Vagina (tissue), 2 donors: ENCODE measurements around the gene VPS13C. TPM values are rescaled to one million over a fixed set of nuclear protein-coding genes. Genes with fewer than 3 reads are reported as not detected.

ENCODE experiments used
- DNase-seq, 2 donors: peaks; one replicate each; pipeline ENCODE4 v3.0.0-alpha.2; 2017; ENCODE audit errors: extremely low spot score in 2 of 2
- H3K27ac ChIP-seq: fragments of 200-600 bp; sonication (generic); one replicate; pipeline ENCODE4 v1.5.1; 2019
- H3K27me3 ChIP-seq: fragments of 200-600 bp; sonication (generic); one replicate; pipeline ENCODE4 v1.5.1; 2019
- H3K36me3 ChIP-seq, 2 donors: fragments of 200-600 bp; sonication (generic); one replicate each; pipeline ENCODE4 v1.5.1; 2017 to 2019
- H3K4me1 ChIP-seq: fragments of 200-600 bp; sonication (generic); one replicate; pipeline ENCODE4 v1.5.1; 2019
- H3K4me3 ChIP-seq, 2 donors: fragments of 200-600 bp; sonication (generic); 1 replicate in 1 of 2; 2 replicates in 1 of 2; pipeline ENCODE4 v1.5.1; 2016 to 2019
- H3K9me3 ChIP-seq: fragments of 200-600 bp; sonication (generic); one replicate; pipeline ENCODE4 v1.5.1; 2019
- CTCF ChIP-seq, 3 experiments: fragments of 450-650 bp in 2 of 3; fragments of 200-600 bp in 1 of 3; sonication (generic) in 1 of 3; IDR thresholded peaks; one replicate each; pipeline ENCODE4 v1.5.1; 2017 to 2019; ENCODE audit warnings: antibody characterized with exemption in 3 of 3, mild to moderate bottlenecking in 2 of 3, moderate library complexity in 2 of 3
- POLR2A ChIP-seq, 2 donors: fragments of 450-650 bp; IDR thresholded peaks; one replicate each; pipeline ENCODE4 v1.6.1; 2017; ENCODE audit warnings: antibody characterized with exemption in 2 of 2, mild to moderate bottlenecking in 2 of 2, moderate library complexity in 2 of 2
- POLR2AphosphoS5 ChIP-seq, 2 donors: sonication (generic); formaldehyde crosslinking; IDR thresholded peaks; one replicate each; pipeline ENCODE4 v1.9.0; 2017; ENCODE audit warnings: antibody characterized with exemption in 2 of 2, mild to moderate bottlenecking in 2 of 2, low read depth in 1 of 2; ENCODE audit not compliant: insufficient read depth in 1 of 2
- intact Hi-C: fragments of 100-400 bp; cut with DNase I; formaldehyde crosslinking; loops from one replicate; pipeline ENCODE4 v1.15.1; 2023
- total RNA-seq: library from RNA; depleted of rRNA; stranded (reverse); fragments of >200 nt; gene quantifications from one replicate; pipeline ENCODE4 v1.2.3, GENCODE V29; 2016

Gene VPS13C
- total RNA-seq, 1 donor from 2014 or later: 52.5 TPM

GRCh38 chr15:61915640-61916039, 144.6 kb downstream of the VPS13C start:
- TF ChIP-seq POLR2A (IDR thresholded peaks at IDR 0.05) (no peak), CTCF (IDR thresholded peaks at IDR 0.05) (no peak), POLR2AphosphoS5 (IDR thresholded peaks at IDR 0.05; ENCODE audit: insufficient read depth in 1 of 2, low read depth in 1 of 2) (no peak)
- Histone ChIP-seq H3K4me3 (no peak overlapping the region), H3K4me1 (no peaks in the 10 kb centered on the region), H3K27ac (no peak overlapping the region), H3K36me3 (peaks cover 0 to 36% of the 10 kb centered on the region in 2 donors), H3K9me3 (no peaks in the 10 kb centered on the region), H3K27me3 (no peaks in the 10 kb centered on the region)
- DNase-seq: no peak
- intact Hi-C loops: no loop called here

- DNase-seq: no peak
- H3K27me3 ChIP-seq: no peaks in the 10 kb centered on the region
- H3K4me1 ChIP-seq: no peaks in the 10 kb centered on the region
- H3K9me3 ChIP-seq: no peaks in the 10 kb centered on the region
- H3K36me3 ChIP-seq: peaks cover 4 to 30% of the 10 kb centered on the region in 2 donors
- H3K4me3 ChIP-seq: no peak overlapping the region
- intact Hi-C loops: no loop called here
- TF ChIP-seq POLR2AphosphoS5 (IDR thresholded peaks at IDR 0.05; ENCODE audit: insufficient read depth in 1 of 2, low read depth in 1 of 2): no peak
- no peak for TF ChIP-seq POLR2A (IDR thresholded peaks at IDR 0.05)
- TF ChIP-seq CTCF (IDR thresholded peaks at IDR 0.05): no peak
- no peak overlapping the region for H3K27ac ChIP-seq
Measured at GRCh38 chr15:61910839-61911369, 149.3 kb downstream of the VPS13C start.

GRCh38 chr15:61908241-61908640, 152.0 kb downstream of the VPS13C start:
- TF ChIP-seq CTCF (IDR thresholded peaks at IDR 0.05): no peak
- TF ChIP-seq POLR2AphosphoS5 (IDR thresholded peaks at IDR 0.05; ENCODE audit: insufficient read depth in 1 of 2, low read depth in 1 of 2): no peak
- no peak for TF ChIP-seq POLR2A (IDR thresholded peaks at IDR 0.05)
- DNase-seq: no peak
- Histone ChIP-seq H3K4me3 (no peak overlapping the region), H3K9me3 (no peaks in the 10 kb centered on the region), H3K27ac (no peak overlapping the region), H3K27me3 (no peaks in the 10 kb centered on the region), H3K36me3 (peaks cover 4 to 15% of the 10 kb centered on the region in 2 donors), H3K4me1 (no peaks in the 10 kb centered on the region)
- intact Hi-C loops: no loop called here

GRCh38 chr15:61907753-61908086, 152.5 kb downstream of the VPS13C start:
- Histone ChIP-seq H3K27me3 (no peaks in the 10 kb centered on the region), H3K4me1 (no peaks in the 10 kb centered on the region), H3K9me3 (no peaks in the 10 kb centered on the region), H3K4me3 (no peak overlapping the region), H3K36me3 (peaks cover 4 to 11% of the 10 kb centered on the region in 2 donors), H3K27ac (no peak overlapping the region)
- no peak for DNase-seq
- TF ChIP-seq CTCF (IDR thresholded peaks at IDR 0.05) (no peak), POLR2AphosphoS5 (IDR thresholded peaks at IDR 0.05; ENCODE audit: insufficient read depth in 1 of 2, low read depth in 1 of 2) (no peak), POLR2A (IDR thresholded peaks at IDR 0.05) (no peak)
- intact Hi-C loops: no loop called here

- no peak for TF ChIP-seq CTCF (IDR thresholded peaks at IDR 0.05)
- TF ChIP-seq POLR2AphosphoS5 (IDR thresholded peaks at IDR 0.05; ENCODE audit: insufficient read depth in 1 of 2, low read depth in 1 of 2): no peak
- TF ChIP-seq POLR2A (IDR thresholded peaks at IDR 0.05): no peak
- Histone ChIP-seq H3K9me3 (no peaks in the 10 kb centered on the region), H3K4me3 (no peak overlapping the region), H3K27me3 (no peaks in the 10 kb centered on the region), H3K36me3 (peaks cover 4 to 11% of the 10 kb centered on the region in 2 donors), H3K27ac (no peak overlapping the region), H3K4me1 (no peaks in the 10 kb centered on the region)
- no peak for DNase-seq
- intact Hi-C loops: no loop called here
Measured at GRCh38 chr15:61906961-61907752, 153.1 kb downstream of the VPS13C start.
